HepG2 (cell line): ENCODE measurements around the gene STAP2. TPM values are rescaled to one million over a fixed set of nuclear protein-coding genes. Genes with fewer than 3 reads are reported as not detected.
A peak's percentile ranks its signal among the peaks of the same experiment; 100 is the strongest.

Experiments
- ATAC-seq: fragments of 200-7000 bp; cut with Tn5 transposase; 3 replicates; pipeline ENCODE4 v1.9.1; 2020; ENCODE audit warnings: mild to moderate bottlenecking, moderate library complexity
- BruUV-seq: library from RNA; stranded (reverse); fragments of 400-500 nt; replicated peaks from 2 replicates; lab custom pipeline; 2021; lab: Mats Ljungman, UMichigan
- CTCF ChIA-PET: fragments of 300-600 bp; formaldehyde crosslinking; extraction: SDS; loops from one replicate; lab custom pipeline; 2021; ENCODE audit warnings: low total read pairs, inconsistent platforms, low intra/inter-chr PET ratio; lab: Yijun Ruan, JAX
- POLR2A ChIA-PET: fragments of 350-600 bp; sonication (Branson Sonifier 250); formaldehyde crosslinking; loops from one replicate; lab custom pipeline; 2020; ENCODE audit warnings: antibody characterized with exemption, inconsistent platforms; lab: Yijun Ruan, JAX
- DNase-seq: peaks from one replicate; pipeline ENCODE4 v3.0.0-alpha.2; 2015; ENCODE audit warnings: low spot score
- FAIRE-seq: peaks from 3 replicates; lab custom pipeline; 2011; peaks lifted over from hg19 to GRCh38; lab: Jason Lieb, UNC
- H2AFZ ChIP-seq: one replicate; pipeline ENCODE4 v1.6.1; 2011; ENCODE audit warnings: low read length, inconsistent platforms
- H3K27ac ChIP-seq: fragments of 300-600 bp; 3 replicates; pipeline ENCODE4 v1.8.0; 2011; ENCODE audit warnings: mixed run types, mild to moderate bottlenecking, mixed read lengths, low read length, inconsistent platforms; ENCODE audit not compliant: insufficient read depth; ENCODE audit errors: extremely low read length
- H3K27me3 ChIP-seq, 2 experiments: fragments of 200-600 bp in 1 of 2; 2 replicates in 1 of 2; 3 replicates in 1 of 2; pipeline versions ENCODE4 v1.6.0 to v1.8.0; 2011; ENCODE audit warnings: low read length in 2 of 2, mild to moderate bottlenecking in 2 of 2, moderate library complexity in 2 of 2, inconsistent platforms in 1 of 2; ENCODE audit not compliant: insufficient read depth in 2 of 2, control insufficient read depth in 1 of 2
- H3K36me3 ChIP-seq, 2 experiments: fragments of 200-600 bp in 1 of 2; replicated peaks in 1 of 2; 2 replicates in 1 of 2; 3 replicates in 1 of 2; pipeline versions ENCODE4 v1.5.1 to v1.8.0; 2011; ENCODE audit warnings: low read length in 2 of 2, inconsistent platforms in 1 of 2; ENCODE audit not compliant: insufficient read depth in 2 of 2, control insufficient read depth in 1 of 2
- H3K4me1 ChIP-seq: 2 replicates; pipeline ENCODE4 v1.5.1; 2012; ENCODE audit warnings: low read length, inconsistent platforms; ENCODE audit not compliant: insufficient read depth
- H3K4me2 ChIP-seq: 2 replicates; pipeline ENCODE4 v1.6.0; 2011; ENCODE audit warnings: low read depth, low read length, inconsistent platforms
- H3K4me3 ChIP-seq, 3 experiments: fragments of 200-600 bp in 1 of 3; sonication (generic), shearing (Covaris generic) in 1 of 3; replicated peaks in 1 of 3; 2 replicates each; pipeline ENCODE4 v1.5.1; 2011 to 2016; ENCODE audit warnings: low read length in 3 of 3, inconsistent platforms in 2 of 3, low read depth in 2 of 3, mild to moderate bottlenecking in 2 of 3, control low read depth in 1 of 3, mixed read lengths in 1 of 3; ENCODE audit not compliant: insufficient read depth in 1 of 3
- H3K79me2 ChIP-seq: one replicate; pipeline ENCODE4 v1.6.1; 2011; ENCODE audit warnings: low read length, inconsistent platforms; ENCODE audit not compliant: insufficient read depth
- H3K9ac ChIP-seq: 2 replicates; pipeline ENCODE4 v1.6.0; 2011; ENCODE audit warnings: mild to moderate bottlenecking, low read depth, low read length, inconsistent platforms; ENCODE audit not compliant: insufficient read depth
- H3K9me3 ChIP-seq: 2 replicates; pipeline ENCODE4 v1.5.1; 2012; ENCODE audit warnings: mild to moderate bottlenecking, low read length
- H4K20me1 ChIP-seq: 2 replicates; pipeline ENCODE4 v1.6.0; 2011; ENCODE audit warnings: inconsistent platforms, mild to moderate bottlenecking, low read length, moderate library complexity; ENCODE audit not compliant: insufficient read depth
- AKAP8 ChIP-seq: sonication (generic); formaldehyde crosslinking; IDR thresholded peaks from 2 replicates; pipeline ENCODE4 v1.5.1; 2020; ENCODE audit warnings: mild to moderate bottlenecking, missing genetic modification reagents
- CBFB ChIP-seq: sonication (generic); formaldehyde crosslinking; IDR thresholded peaks from 2 replicates; pipeline ENCODE4 v1.4.0; 2020; ENCODE audit warnings: missing genetic modification reagents
- HNF1A ChIP-seq, 2 experiments: sonication (generic) in 1 of 2; formaldehyde crosslinking in 1 of 2; IDR thresholded peaks; 2 replicates each; pipeline versions ENCODE4 v1.4.0 to v1.6.1; 2016 to 2020; ENCODE audit warnings: borderline replicate concordance in 1 of 2, low read depth in 1 of 2, mild to moderate bottlenecking in 1 of 2, missing genetic modification reagents in 1 of 2
- MXD1 ChIP-seq: sonication (generic); formaldehyde crosslinking; IDR thresholded peaks from 2 replicates; pipeline ENCODE4 v1.4.0; 2020; ENCODE audit warnings: mild to moderate bottlenecking, missing genetic modification reagents
- RBM22 ChIP-seq: fragments of 200-400 bp; formaldehyde crosslinking; optimal IDR thresholded peaks from 2 replicates; pipeline ENCODE3; 2017; ENCODE audit warnings: mild to moderate bottlenecking, low read length, moderate library complexity
- SMAD3 ChIP-seq: sonication (generic); formaldehyde crosslinking; IDR thresholded peaks from 2 replicates; pipeline ENCODE4 v1.4.0; 2020; ENCODE audit warnings: missing genetic modification reagents
- ZC3H4 ChIP-seq: sonication (generic); formaldehyde crosslinking; IDR thresholded peaks from 2 replicates; pipeline ENCODE4 v1.4.0; 2020; ENCODE audit warnings: missing genetic modification reagents, borderline replicate concordance
- ZNF784 ChIP-seq: sonication (generic); formaldehyde crosslinking; IDR thresholded peaks from 2 replicates; pipeline ENCODE4 v1.5.1; 2020; ENCODE audit warnings: missing genetic modification reagents, mild to moderate bottlenecking, borderline replicate concordance
- ZSCAN9 ChIP-seq: IDR thresholded peaks from 2 replicates; pipeline ENCODE4 v1.6.1; 2016; ENCODE audit warnings: borderline replicate concordance
- WGBS: methylation state at CpG from one replicate; pipeline ENCODE4 v1.1.6; 2017; ENCODE audit warnings: low lambda C conversion rate; 5-methylcytosine and 5-hydroxymethylcytosine counted together
- in situ Hi-C: cut with HindIII; loops from 2 replicates; pipeline ENCODE4 v1.10.0; 2017; ENCODE audit warnings: low pct_unique_long_range_greater_than_20kb; ENCODE audit not compliant: extremely low pct_ligation_motif_present
- intact Hi-C: fragments of 100-400 bp; cut with micrococcal nuclease; formaldehyde crosslinking; loops from one replicate; pipeline ENCODE4 v1.10.0; 2022; ENCODE audit not compliant: unreplicated experiment
- polyA plus RNA-seq, 8 experiments: library from polyadenylated mRNA; depleted of rRNA in 3 of 8; stranded (reverse) in 7 of 8; unstranded in 1 of 8; fragments of >200 nt; fragmentation: Illumina TruSeq in 4 of 8; extraction: Trizol in 4 of 8; gene quantifications; 2 replicates each; pipeline versions ENCODE4 v1.2.1 to v1.2.3, GENCODE V29; 2011 to 2016; ENCODE audit warnings: low read depth in 4 of 8, missing spikeins in 1 of 8, mixed read lengths in 1 of 8; ENCODE audit not compliant: insufficient read depth in 1 of 8
- total RNA-seq, 5 experiments: library from RNA; depleted of rRNA; stranded (reverse); fragments of >200 nt; fragmentation: Illumina TruSeq; extraction: Trizol; gene quantifications; 2 replicates each; pipeline ENCODE4 v1.2.3, GENCODE V29; 2016; ENCODE audit warnings: low read depth in 1 of 5

Gene STAP2
- total and polyA plus RNA-seq, 2 of the 13 experiments (the other 11 are each of a cell fraction or from before 2014, with no cell fraction given), result 39.0 to 43.7 TPM

GRCh38 chr19:4369109-4369887 lies 30.7 kb upstream of the STAP2 start:
- no peak overlapping the region for H3K9ac ChIP-seq
- FAIRE-seq (no peak), DNase-seq (no peak), ATAC-seq (no peak)
- intact Hi-C loops (no loop called here), in situ Hi-C loops (no loop called here)
- BruUV-seq, result no TSS peak
- no peak overlapping the region for H3K4me3 ChIP-seq
- CTCF ChIA-PET, result interaction anchor here (0.7 to 0.9 kb wide), 2 partner anchors 16 to 30 kb away, joined by 3 read pairs; no protein-coding TSS in a partner anchor
- peaks cover 9% of the 10 kb centered on the region for H3K4me1 ChIP-seq
- H4K20me1 ChIP-seq, result no peaks in the 10 kb centered on the region; the same call in 1 of the 2 replicates
- H3K27ac ChIP-seq, result no peak overlapping the region
- H3K36me3 ChIP-seq, result peaks cover 18 to 46% of the 10 kb centered on the region in 2 experiments; a peak in 4 of 5 replicates
- H3K27me3 ChIP-seq, result no peaks in the 10 kb centered on the region
- WGBS, result 91% methylated on average over 15 of the region's 25 CpGs
- POLR2A ChIA-PET, result interaction anchor here (1.0 kb wide), 1 partner anchor 31 kb away, joined by 3 read pairs; the partner anchor contains the start of gene SH3GL1
- H3K79me2 ChIP-seq, result peaks cover 35% of the 10 kb centered on the region
- TF ChIP-seq ZNF784 (CRISPR knock-in tag), result no peak
- peak; percentile 11 for TF ChIP-seq RBM22
- 0 out of 2 replicates have a peak, but pooled peaks have one; percentile 12 for TF ChIP-seq CBFB
- H3K4me2 ChIP-seq, result no peak overlapping the region
- H3K9me3 ChIP-seq, result no peaks in the 10 kb centered on the region
- no peak overlapping the region for H2AFZ ChIP-seq

- peaks cover 24 to 52% of the 10 kb centered on the region in 2 experiments; a peak in 4 of 5 replicates for H3K36me3 ChIP-seq
- in situ Hi-C loops, result no loop called here
- no peak for TF ChIP-seq MXD1 (CRISPR knock-in tag)
- TF ChIP-seq AKAP8 (CRISPR knock-in tag), result 0 out of 2 replicates have a peak, but pooled peaks have one; percentile 7
- TF ChIP-seq SMAD3 (CRISPR knock-in tag), result no peak
- no peak for TF ChIP-seq ZC3H4 (CRISPR knock-in tag)
- TF ChIP-seq HNF1A (IDR thresholded peaks at IDR 0.05; ENCODE audit: low read depth), result no peak
- no peak for TF ChIP-seq HNF1A (CRISPR knock-in tag; IDR thresholded peaks at IDR 0.05; ENCODE audit: borderline replicate concordance)
- no peak for TF ChIP-seq ZSCAN9 (CRISPR knock-in tag)
Measured at GRCh38 chr19:4368128-4368820, 29.6 kb upstream of the STAP2 start.

More at GRCh38 chr19:4368128-4368820, 29.6 kb upstream of the STAP2 start:
- BruUV-seq, result no TSS peak
- Histone ChIP-seq H3K4me3 (no peak overlapping the region), H3K9me3 (no peaks in the 10 kb centered on the region), H3K9ac (no peak overlapping the region), H3K4me1 (no peaks in the 10 kb centered on the region), H3K79me2 (peaks cover 25% of the 10 kb centered on the region), H3K27me3 (no peaks in the 10 kb centered on the region), H3K4me2 (no peak overlapping the region), H3K27ac (no peak overlapping the region), H2AFZ (no peak overlapping the region), H4K20me1 (no peaks in the 10 kb centered on the region)
- 99% methylated on average over 14 of the region's 19 CpGs for WGBS
- no peak for DNase-seq
- ChIA-PET CTCF (no interaction called here), POLR2A (no interaction called here)
- no peak for FAIRE-seq
- no peak for ATAC-seq
- intact Hi-C loops, result no loop called here
